Hepatocyte (in vitro differentiated cells): Measurements from ENCODE around the gene KCND3.

ENCODE experiments used
- CTCF ChIP-seq: fragments of 200-600 bp; sonication (generic); IDR thresholded peaks from 2 replicates; pipeline ENCODE4 v1.5.1; 2016; ENCODE audit warnings: antibody characterized with exemption, mild to moderate bottlenecking; ENCODE audit not compliant: poor library complexity
- EZH2 ChIP-seq: fragments of 200-600 bp; sonication (generic); IDR thresholded peaks from 2 replicates; pipeline ENCODE4 v1.6.1; 2016; ENCODE audit warnings: antibody characterized with exemption, mild to moderate bottlenecking, borderline replicate concordance
- EZH2phosphoT487 ChIP-seq: fragments of 200-600 bp; sonication (generic); IDR thresholded peaks from one replicate; pipeline ENCODE4 v1.6.1; 2018; ENCODE audit warnings: antibody characterized with exemption, mild to moderate bottlenecking, low read depth, moderate library complexity; ENCODE audit not compliant: unreplicated experiment, severe bottlenecking

- TF ChIP-seq CTCF = no peak
- no peak for TF ChIP-seq EZH2
- TF ChIP-seq EZH2phosphoT487 = no peak
Observed at GRCh38 chr1:111938123-111938522, 51.3 kb downstream of the KCND3 start.
